Measurements from ENCODE around the gene HEXB. TPM values are rescaled to one million over a fixed set of nuclear protein-coding genes. Genes with fewer than 3 reads are reported as not detected.
"Not testable (repeated sequence)": the region's sequence is repeated elsewhere in the genome, so short reads cannot be mapped to it uniquely, and the experiment has no call there.

The HEXB gene
- polyA plus RNA-seq, 1 donor from 2014 or later = 23.1 TPM

DNA sequence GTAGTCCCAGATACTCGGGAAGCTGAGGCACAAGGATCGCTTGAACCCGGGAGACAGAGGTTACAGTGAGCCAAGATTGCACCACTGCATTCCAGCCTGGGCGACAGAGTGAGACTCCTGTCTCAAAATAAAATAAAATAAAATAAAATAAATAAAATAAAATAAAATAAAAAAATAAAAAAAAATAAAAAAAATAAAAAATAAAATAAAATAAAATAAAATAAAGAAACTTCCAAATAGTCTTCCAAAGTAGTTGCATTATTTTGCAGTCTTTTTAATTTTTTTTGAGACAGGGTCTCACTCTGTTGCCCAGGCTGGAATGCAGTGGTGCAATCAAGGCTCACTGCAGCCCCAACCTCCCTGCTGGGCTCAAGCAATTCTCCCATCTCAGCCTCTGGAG, 63.7 kb downstream of the HEXB start:
- H3K4me3 ChIP-seq (ENCODE audit: low read length); H3K4me2 ChIP-seq (ENCODE audit: low read length); H3K36me3 ChIP-seq (ENCODE audit: insufficient read depth, low read length); H3K27ac ChIP-seq (ENCODE audit: low read length); H3F3A ChIP-seq (ENCODE audit: insufficient read depth, low read length, poor library complexity, severe bottlenecking); H3K9me2 ChIP-seq (ENCODE audit: insufficient read depth, low read length); H3K79me2 ChIP-seq (replicated peaks; ENCODE audit: insufficient read depth, low read length); H3K27me3 ChIP-seq (ENCODE audit: insufficient read depth, low read depth, low read length); H4K20me1 ChIP-seq (ENCODE audit: insufficient read depth); H3K9me3 ChIP-seq (ENCODE audit: low read length); H3K9ac ChIP-seq (ENCODE audit: low read length); H2AFZ ChIP-seq (ENCODE audit: low read depth, low read length): not testable (repeated sequence)

GRCh38 chr5:74761241-74761640, 76.2 kb downstream of the HEXB start:
- no peak overlapping the region for H2AFZ ChIP-seq (ENCODE audit: low read depth, low read length)
- no peaks in the 10 kb centered on the region for H3F3A ChIP-seq (ENCODE audit: insufficient read depth, low read length, poor library complexity, severe bottlenecking)
- no peak overlapping the region for H3K9ac ChIP-seq (ENCODE audit: low read length)
- H3K4me3 ChIP-seq (ENCODE audit: low read length) = no peak overlapping the region
- H3K4me2 ChIP-seq (ENCODE audit: low read length) = no peak overlapping the region
- H4K20me1 ChIP-seq (ENCODE audit: insufficient read depth) = no peaks in the 10 kb centered on the region
- peaks cover 32% of the 10 kb centered on the region for H3K79me2 ChIP-seq (replicated peaks; ENCODE audit: insufficient read depth, low read length)
- no peak overlapping the region for H3K27ac ChIP-seq (ENCODE audit: low read length)
- no peaks in the 10 kb centered on the region for H3K27me3 ChIP-seq (ENCODE audit: insufficient read depth, low read depth, low read length)
- TF ChIP-seq, protein P1, sequence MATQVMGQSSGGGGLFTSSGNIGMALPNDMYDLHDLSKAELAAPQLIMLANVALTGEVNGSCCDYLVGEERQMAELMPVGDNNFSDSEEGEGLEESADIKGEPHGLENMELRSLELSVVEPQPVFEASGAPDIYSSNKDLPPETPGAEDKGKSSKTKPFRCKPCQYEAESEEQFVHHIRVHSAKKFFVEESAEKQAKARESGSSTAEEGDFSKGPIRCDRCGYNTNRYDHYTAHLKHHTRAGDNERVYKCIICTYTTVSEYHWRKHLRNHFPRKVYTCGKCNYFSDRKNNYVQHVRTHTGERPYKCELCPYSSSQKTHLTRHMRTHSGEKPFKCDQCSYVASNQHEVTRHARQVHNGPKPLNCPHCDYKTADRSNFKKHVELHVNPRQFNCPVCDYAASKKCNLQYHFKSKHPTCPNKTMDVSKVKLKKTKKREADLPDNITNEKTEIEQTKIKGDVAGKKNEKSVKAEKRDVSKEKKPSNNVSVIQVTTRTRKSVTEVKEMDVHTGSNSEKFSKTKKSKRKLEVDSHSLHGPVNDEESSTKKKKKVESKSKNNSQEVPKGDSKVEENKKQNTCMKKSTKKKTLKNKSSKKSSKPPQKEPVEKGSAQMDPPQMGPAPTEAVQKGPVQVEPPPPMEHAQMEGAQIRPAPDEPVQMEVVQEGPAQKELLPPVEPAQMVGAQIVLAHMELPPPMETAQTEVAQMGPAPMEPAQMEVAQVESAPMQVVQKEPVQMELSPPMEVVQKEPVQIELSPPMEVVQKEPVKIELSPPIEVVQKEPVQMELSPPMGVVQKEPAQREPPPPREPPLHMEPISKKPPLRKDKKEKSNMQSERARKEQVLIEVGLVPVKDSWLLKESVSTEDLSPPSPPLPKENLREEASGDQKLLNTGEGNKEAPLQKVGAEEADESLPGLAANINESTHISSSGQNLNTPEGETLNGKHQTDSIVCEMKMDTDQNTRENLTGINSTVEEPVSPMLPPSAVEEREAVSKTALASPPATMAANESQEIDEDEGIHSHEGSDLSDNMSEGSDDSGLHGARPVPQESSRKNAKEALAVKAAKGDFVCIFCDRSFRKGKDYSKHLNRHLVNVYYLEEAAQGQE (IDR thresholded peaks at IDR 0.05; ENCODE audit: borderline replicate concordance) = no peak
- TF ChIP-seq EZH2 (IDR thresholded peaks at IDR 0.05; ENCODE audit: borderline replicate concordance, insufficient read depth, low read length, poor library complexity, severe bottlenecking) = no peak
- TF ChIP-seq POLR2AphosphoS5 (IDR thresholded peaks at IDR 0.05) = no peak
- no peak for TF ChIP-seq TAF1 (IDR thresholded peaks at IDR 0.05; ENCODE audit: low read depth)
- TF ChIP-seq SMC3 (conservative IDR thresholded peaks at IDR 0.05; ENCODE audit: poor library complexity) = no peak
- no peak for TF ChIP-seq EP300 (conservative IDR thresholded peaks at IDR 0.05; ENCODE audit: poor library complexity, severe bottlenecking)
- TF ChIP-seq, protein P2, sequence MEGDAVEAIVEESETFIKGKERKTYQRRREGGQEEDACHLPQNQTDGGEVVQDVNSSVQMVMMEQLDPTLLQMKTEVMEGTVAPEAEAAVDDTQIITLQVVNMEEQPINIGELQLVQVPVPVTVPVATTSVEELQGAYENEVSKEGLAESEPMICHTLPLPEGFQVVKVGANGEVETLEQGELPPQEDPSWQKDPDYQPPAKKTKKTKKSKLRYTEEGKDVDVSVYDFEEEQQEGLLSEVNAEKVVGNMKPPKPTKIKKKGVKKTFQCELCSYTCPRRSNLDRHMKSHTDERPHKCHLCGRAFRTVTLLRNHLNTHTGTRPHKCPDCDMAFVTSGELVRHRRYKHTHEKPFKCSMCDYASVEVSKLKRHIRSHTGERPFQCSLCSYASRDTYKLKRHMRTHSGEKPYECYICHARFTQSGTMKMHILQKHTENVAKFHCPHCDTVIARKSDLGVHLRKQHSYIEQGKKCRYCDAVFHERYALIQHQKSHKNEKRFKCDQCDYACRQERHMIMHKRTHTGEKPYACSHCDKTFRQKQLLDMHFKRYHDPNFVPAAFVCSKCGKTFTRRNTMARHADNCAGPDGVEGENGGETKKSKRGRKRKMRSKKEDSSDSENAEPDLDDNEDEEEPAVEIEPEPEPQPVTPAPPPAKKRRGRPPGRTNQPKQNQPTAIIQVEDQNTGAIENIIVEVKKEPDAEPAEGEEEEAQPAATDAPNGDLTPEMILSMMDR (IDR thresholded peaks at IDR 0.05; ENCODE audit: poor library complexity, severe bottlenecking) = no peak
- no peak for TF ChIP-seq MXI1 (conservative IDR thresholded peaks at IDR 0.05; ENCODE audit: poor library complexity, severe bottlenecking)
- no peak for TF ChIP-seq RAD21 (conservative IDR thresholded peaks at IDR 0.05)
- H3K9me3 ChIP-seq (ENCODE audit: low read length) = no peaks in the 10 kb centered on the region
- H3K36me3 ChIP-seq (ENCODE audit: insufficient read depth, low read length) = peaks cover under 1% of the 10 kb centered on the region
- H3K9me2 ChIP-seq (ENCODE audit: insufficient read depth, low read length) = no peaks in the 10 kb centered on the region

GRCh38 chr5:74762599-74762998, 77.6 kb downstream of the HEXB start:
- peaks cover 43% of the 10 kb centered on the region for H3K79me2 ChIP-seq (replicated peaks; ENCODE audit: insufficient read depth, low read length)
- TF ChIP-seq RAD21 (conservative IDR thresholded peaks at IDR 0.05) (no peak), POLR2AphosphoS5 (IDR thresholded peaks at IDR 0.05) (no peak), SMC3 (conservative IDR thresholded peaks at IDR 0.05; ENCODE audit: poor library complexity) (no peak), EP300 (conservative IDR thresholded peaks at IDR 0.05; ENCODE audit: poor library complexity, severe bottlenecking) (no peak), MXI1 (conservative IDR thresholded peaks at IDR 0.05; ENCODE audit: poor library complexity, severe bottlenecking) (no peak), EZH2 (IDR thresholded peaks at IDR 0.05; ENCODE audit: borderline replicate concordance, insufficient read depth, low read length, poor library complexity, severe bottlenecking) (no peak), TAF1 (IDR thresholded peaks at IDR 0.05; ENCODE audit: low read depth) (no peak)
- TF ChIP-seq, protein P2 (IDR thresholded peaks at IDR 0.05; ENCODE audit: poor library complexity, severe bottlenecking) = no peak
- TF ChIP-seq, protein P1 (IDR thresholded peaks at IDR 0.05; ENCODE audit: borderline replicate concordance) = no peak
- no peaks in the 10 kb centered on the region for H3K9me2 ChIP-seq (ENCODE audit: insufficient read depth, low read length)
- H3K4me2 ChIP-seq (ENCODE audit: low read length) = no peak overlapping the region
- no peaks in the 10 kb centered on the region for H3K36me3 ChIP-seq (ENCODE audit: insufficient read depth, low read length)
- H3K9ac ChIP-seq (ENCODE audit: low read length) = no peak overlapping the region
- no peak overlapping the region for H2AFZ ChIP-seq (ENCODE audit: low read depth, low read length)
- no peaks in the 10 kb centered on the region for H3K9me3 ChIP-seq (ENCODE audit: low read length)
- H3K27ac ChIP-seq (ENCODE audit: low read length) = no peak overlapping the region
- no peaks in the 10 kb centered on the region for H4K20me1 ChIP-seq (ENCODE audit: insufficient read depth)
- H3K27me3 ChIP-seq (ENCODE audit: insufficient read depth, low read depth, low read length) = no peaks in the 10 kb centered on the region
- H3F3A ChIP-seq (ENCODE audit: insufficient read depth, low read length, poor library complexity, severe bottlenecking) = no peaks in the 10 kb centered on the region
- H3K4me3 ChIP-seq (ENCODE audit: low read length) = no peak overlapping the region

Data from neural cell (in vitro differentiated cells).